HG02840 (cell line): ENCODE results near the gene MICAL2.

Experiments used
- ATAC-seq: cut with Tn5 transposase; IDR thresholded peaks from one replicate; pipeline ENCODE4 v1.9.1; 2021; ENCODE audit warnings: mild to moderate bottlenecking, moderate library complexity, moderate number of reproducible peaks; ENCODE audit not compliant: unreplicated experiment, low FRiP score

MICAL2 gene

GRCh38 chr11:12148466-12148865 is 38.1 kb downstream of the MICAL2 start:
- ATAC-seq, result no peak

DNA sequence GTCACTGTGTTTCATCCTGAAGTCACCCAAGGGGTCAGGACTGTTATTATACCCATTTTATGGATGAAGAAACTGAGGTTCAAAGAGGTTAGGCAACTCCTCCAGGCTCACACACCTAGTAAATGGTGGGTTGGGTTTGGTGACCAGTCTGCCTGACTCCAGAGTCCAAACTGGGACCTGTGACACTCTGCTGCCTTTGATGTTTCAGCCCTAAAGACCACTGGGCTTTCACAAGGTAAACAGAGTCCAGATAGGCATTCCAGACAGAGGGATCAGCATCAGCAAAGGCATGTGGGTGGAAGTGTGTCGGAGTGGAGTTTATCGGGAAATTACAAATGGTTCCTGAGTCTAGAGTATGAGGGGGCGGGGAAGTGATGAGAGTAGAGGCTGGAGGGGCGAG is 38.5 kb downstream of the MICAL2 start:
- no peak for ATAC-seq

DNA sequence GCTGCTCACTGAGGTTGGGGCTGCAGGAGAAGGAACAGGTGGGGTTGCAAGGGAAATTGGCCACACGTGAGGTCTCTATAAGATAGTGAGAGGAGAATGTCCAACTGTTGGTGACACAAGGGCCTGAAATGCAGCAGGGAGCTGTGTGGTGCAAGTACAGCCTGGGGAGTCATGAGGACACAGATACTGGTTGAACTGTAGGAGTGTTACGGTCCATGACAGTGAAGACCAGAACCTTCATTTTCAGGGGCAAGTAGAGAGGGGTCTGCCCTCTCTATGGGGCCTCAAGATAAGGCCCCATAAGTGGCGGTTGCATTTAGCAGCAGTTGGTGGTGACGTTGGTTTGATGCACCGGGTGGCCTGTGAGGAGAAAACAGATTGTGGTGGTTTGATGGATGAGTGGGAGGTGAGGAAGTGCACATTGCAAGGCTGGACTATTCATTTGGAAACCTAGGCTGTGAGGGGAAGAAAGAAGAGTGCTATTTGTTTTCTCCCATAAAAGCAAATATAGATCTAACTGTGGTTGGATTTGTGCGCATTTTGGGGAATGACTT is 39.4 kb downstream of the MICAL2 start:
- no peak for ATAC-seq

GRCh38 chr11:12150831-12151382 is 40.5 kb downstream of the MICAL2 start:
- no peak for ATAC-seq

- ATAC-seq, result no peak
Measured at GRCh38 chr11:12152321-12152720, 41.9 kb downstream of the MICAL2 start.

- no peak for ATAC-seq
Measured at GRCh38 chr11:12154871-12155668, 44.7 kb downstream of the MICAL2 start.

DNA sequence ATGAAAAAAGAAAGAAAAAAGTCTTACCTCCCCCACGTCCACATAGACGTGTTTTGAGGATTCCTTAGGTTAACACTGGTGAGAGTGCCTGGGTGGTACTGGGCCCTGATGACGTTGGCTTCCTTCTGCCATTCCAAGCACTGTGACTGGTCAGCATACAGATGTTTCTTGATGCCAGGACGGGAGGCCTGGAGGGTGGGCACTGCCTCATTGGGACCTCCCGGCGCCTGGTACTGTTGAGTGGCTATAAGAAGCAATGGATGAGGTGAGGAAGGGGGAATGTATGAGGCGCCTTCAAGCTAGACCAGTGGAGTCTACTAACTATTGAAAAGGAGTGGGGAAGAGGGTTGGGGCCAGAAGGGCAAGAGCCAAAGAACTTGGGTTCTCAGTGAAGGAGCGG is 45.3 kb downstream of the MICAL2 start:
- ATAC-seq, result no peak

- ATAC-seq, result no peak
Measured at GRCh38 chr11:12156301-12157140, 46.1 kb downstream of the MICAL2 start.

- ATAC-seq, result no peak
Measured at GRCh38 chr11:12157241-12157661, 46.9 kb downstream of the MICAL2 start.

DNA sequence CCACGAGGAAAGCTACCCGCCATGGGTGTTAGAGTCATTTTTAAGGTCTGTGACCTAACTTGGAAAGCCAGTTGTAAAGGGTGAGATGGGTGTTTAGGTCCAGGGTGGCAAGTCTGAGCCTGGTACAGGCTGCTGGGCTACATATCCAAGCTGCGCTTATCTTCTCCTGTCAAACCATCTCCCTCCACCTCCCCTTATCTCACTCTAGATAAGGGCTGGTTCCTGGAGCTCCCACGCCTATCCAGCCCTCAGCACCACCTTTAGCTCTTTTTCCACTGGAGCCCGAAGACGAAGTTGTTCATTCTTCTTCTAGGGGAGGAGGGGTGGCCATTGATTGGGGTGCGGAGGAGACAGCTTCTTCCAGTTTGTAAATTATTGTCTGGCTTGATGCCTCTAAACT is 48.5 kb downstream of the MICAL2 start:
- no peak for ATAC-seq

DNA sequence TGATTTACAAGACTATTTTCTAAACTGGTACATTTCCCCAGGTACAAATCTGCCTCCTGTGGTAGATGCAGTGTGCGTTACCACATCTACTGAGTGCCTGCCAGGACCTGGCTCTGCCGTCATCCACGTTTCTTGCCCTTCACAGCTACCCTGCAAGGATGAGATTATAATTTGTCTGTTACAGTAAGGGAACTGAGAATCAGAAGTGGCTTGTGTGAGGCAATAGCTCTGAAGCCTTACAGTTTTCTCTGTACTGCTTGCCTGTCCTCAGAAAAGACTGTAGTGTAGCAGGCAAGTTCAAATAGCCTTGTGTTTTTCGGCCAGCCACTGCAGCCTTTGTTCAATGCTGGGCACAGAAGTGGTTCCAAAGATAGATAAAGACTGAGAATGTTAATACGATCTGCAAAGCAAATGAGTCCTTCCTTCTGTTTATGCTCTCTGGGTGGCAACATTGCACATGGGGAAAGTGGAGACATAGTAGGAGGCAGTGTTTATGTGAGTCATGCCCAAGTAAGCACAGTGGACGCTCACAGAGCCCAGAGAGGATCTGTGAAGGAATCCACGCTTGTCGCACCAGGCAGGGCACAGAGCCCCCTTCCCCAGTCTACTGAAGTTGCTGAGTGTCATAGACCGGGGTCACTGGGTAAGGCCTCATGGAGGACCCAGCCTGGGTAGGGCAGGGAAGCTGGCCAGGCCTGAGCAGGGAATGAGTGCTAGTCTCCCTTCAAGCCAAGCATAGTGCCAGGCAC is 49.1 kb downstream of the MICAL2 start:
- no peak for ATAC-seq

- no peak for ATAC-seq
Measured at GRCh38 chr11:12160231-12160630, 49.8 kb downstream of the MICAL2 start.

DNA sequence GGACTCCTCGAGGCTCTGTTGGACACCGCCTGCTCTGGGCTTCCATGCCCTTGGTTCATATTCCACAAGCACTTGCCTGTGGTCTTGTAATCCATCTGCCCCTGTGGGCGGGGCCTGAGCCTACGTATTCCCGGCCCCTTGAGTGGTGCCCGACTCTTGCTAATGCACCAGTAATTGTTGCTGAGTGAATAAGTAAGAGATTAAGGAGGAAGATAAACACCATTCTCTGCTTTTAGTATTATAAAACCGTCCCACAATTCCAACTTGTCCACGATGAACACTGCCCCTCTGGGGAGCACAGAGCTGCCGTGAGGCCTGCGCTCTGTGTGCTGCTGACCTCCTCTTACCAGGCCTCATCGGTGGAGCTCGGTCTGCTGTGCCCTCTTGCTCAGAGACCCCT is 50.3 kb downstream of the MICAL2 start:
- ATAC-seq, result no peak

DNA sequence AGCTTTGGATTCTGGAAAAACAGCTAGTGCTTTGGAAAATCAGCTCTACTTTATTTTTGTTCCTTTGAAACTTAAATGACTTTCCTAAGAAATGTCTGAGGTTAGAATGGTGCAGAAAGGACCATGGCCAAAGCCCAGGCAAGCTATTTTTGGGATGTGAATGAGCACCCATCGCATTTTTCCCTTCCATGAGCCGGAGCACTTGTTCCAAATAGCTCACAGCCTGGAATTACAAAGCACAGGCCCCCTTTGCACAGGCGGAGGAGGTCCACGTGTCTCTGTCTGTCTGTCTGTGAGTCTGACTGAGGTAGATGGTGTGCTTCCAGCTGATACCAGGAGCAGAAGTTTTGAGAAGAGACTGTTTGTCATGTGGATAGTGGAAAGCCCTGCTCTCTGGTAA is 50.7 kb downstream of the MICAL2 start:
- no peak for ATAC-seq

DNA sequence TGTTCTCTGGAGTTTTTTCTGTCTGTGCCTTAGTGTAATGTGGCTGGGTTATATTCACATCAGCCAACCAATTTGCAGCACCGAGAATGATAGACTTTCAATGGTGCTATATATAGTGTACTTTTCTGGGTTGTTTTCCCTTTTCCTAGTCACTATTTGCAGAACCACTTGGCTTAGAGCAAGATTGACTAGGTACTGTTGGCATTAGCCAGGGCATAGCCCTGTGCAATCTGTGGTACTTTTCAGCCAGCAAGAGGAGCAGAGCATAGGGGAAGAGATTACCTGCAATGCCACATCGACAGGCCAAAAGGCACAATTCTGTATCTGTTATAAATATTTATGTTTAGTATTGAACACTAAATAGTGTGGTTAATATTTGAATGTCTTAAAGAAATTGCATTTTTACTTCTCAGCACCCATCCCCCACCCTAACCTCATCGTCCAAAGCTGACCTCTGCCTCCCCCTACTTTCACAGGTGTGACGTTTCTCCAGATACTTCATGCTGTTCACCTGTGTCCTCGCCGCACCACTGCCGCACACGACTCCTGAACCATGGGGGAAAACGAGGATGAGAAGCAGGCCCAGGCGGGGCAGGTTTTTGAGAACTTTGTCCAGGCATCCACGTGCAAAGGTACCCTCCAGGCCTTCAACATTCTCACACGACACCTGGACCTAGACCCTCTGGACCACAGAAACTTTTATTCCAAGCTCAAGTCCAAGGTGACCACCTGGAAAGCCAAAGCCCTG is 51.4 kb downstream of the MICAL2 start:
- no peak for ATAC-seq

DNA sequence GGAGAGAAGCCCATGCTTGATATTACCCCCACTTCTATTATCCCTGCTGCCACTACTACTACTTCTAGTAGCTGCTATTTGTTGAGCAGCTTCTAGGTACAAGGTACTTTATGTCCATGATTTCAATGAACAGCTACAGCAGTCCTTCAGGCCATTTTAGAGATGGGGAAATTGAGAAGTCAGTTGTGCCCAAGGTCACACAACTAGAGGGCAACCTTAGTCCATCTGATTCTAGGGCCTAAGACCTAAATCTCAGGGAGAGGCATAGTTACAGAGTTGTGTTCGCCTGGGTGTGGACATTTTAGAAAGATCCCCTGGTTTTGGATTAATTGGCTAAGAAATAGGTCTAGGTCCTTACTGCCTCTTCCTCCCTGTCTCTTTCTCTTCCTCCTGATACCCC is 52.3 kb downstream of the MICAL2 start:
- ATAC-seq, result no peak

GRCh38 chr11:12163181-12163941 is 53.0 kb downstream of the MICAL2 start:
- ATAC-seq, result no peak

- no peak for ATAC-seq
Measured at GRCh38 chr11:12164061-12165014, 53.9 kb downstream of the MICAL2 start.
